CD14-positive monocyte (primary cell): ENCODE results near the gene SPEN. TPM values are rescaled to one million over a fixed set of nuclear protein-coding genes. Genes with fewer than 3 reads are reported as not detected.

Experiments
- DNase-seq, 3 donors: peaks; one replicate each; pipeline ENCODE4 v3.0.0-alpha.2; 2011 to 2022
- H2AFZ ChIP-seq: 2 replicates; pipeline ENCODE4 v1.6.0; 2012; ENCODE audit warnings: mild to moderate bottlenecking, low read depth, low read length, inconsistent platforms; ENCODE audit not compliant: insufficient read depth, poor library complexity, severe bottlenecking
- H3K27ac ChIP-seq, 2 donors: 1 replicate in 1 of 2; 2 replicates in 1 of 2; pipeline ENCODE4 v1.5.1; 2012 to 2013; ENCODE audit warnings: low read length in 2 of 2, control low read depth in 1 of 2, inconsistent platforms in 1 of 2, low read depth in 1 of 2, mild to moderate bottlenecking in 1 of 2
- H3K27me3 ChIP-seq, 2 donors: one replicate each; pipeline versions ENCODE4 v1.6.0 to v1.6.1; 2011 to 2013; ENCODE audit warnings: low read length in 2 of 2; ENCODE audit not compliant: control insufficient read depth in 2 of 2, insufficient read depth in 2 of 2
- H3K36me3 ChIP-seq, 2 donors: replicated peaks in 1 of 2; 1 replicate in 1 of 2; 2 replicates in 1 of 2; pipeline versions ENCODE4 v1.5.1 to v1.6.1; 2012 to 2013; ENCODE audit warnings: low read length in 2 of 2, control low read depth in 1 of 2, inconsistent platforms in 1 of 2, mild to moderate bottlenecking in 1 of 2; ENCODE audit not compliant: insufficient read depth in 2 of 2, control insufficient read depth in 1 of 2
- H3K4me1 ChIP-seq, 2 donors: 1 replicate in 1 of 2; 2 replicates in 1 of 2; pipeline versions ENCODE4 v1.5.1 to v1.6.1; 2012 to 2013; ENCODE audit warnings: low read length in 2 of 2, control low read depth in 1 of 2, inconsistent platforms in 1 of 2, mild to moderate bottlenecking in 1 of 2, moderate library complexity in 1 of 2; ENCODE audit not compliant: insufficient read depth in 2 of 2, control insufficient read depth in 1 of 2
- H3K4me2 ChIP-seq: replicated peaks from 2 replicates; pipeline ENCODE3; 2012; ENCODE audit warnings: low read length, moderate library complexity, mild to moderate bottlenecking; ENCODE audit not compliant: poor library complexity, severe bottlenecking; ENCODE audit errors: extremely low read depth
- H3K4me3 ChIP-seq, 3 experiments: fragments of 200-600 bp in 1 of 3; sonication (generic) in 1 of 3; replicated peaks in 1 of 3; 1 replicate in 2 of 3; 2 replicates in 1 of 3; pipeline ENCODE4 v1.5.1; 2011 to 2013; ENCODE audit warnings: low read length in 3 of 3, mild to moderate bottlenecking in 3 of 3, control low read depth in 2 of 3, low read depth in 2 of 3, inconsistent platforms in 1 of 3, moderate library complexity in 1 of 3
- H3K79me2 ChIP-seq: 2 replicates; pipeline ENCODE4 v1.6.0; 2012; ENCODE audit warnings: mild to moderate bottlenecking, control low read depth, inconsistent platforms, low read length, moderate library complexity; ENCODE audit not compliant: insufficient read depth
- H3K9ac ChIP-seq: 2 replicates; pipeline ENCODE4 v1.6.0; 2017; ENCODE audit warnings: low read length, mild to moderate bottlenecking; ENCODE audit not compliant: insufficient read depth, poor library complexity, severe bottlenecking
- H3K9me3 ChIP-seq, 2 donors: replicated peaks in 1 of 2; 1 replicate in 1 of 2; 2 replicates in 1 of 2; pipeline versions ENCODE4 v1.5.1 to v1.6.1; 2012 to 2013; ENCODE audit warnings: low read length in 2 of 2, control low read depth in 1 of 2; ENCODE audit not compliant: control insufficient read depth in 1 of 2, insufficient read depth in 1 of 2
- H4K20me1 ChIP-seq: 2 replicates; pipeline ENCODE4 v1.6.0; 2012; ENCODE audit warnings: mild to moderate bottlenecking, low read length, control low read depth, moderate library complexity; ENCODE audit not compliant: insufficient read depth
- H3K27ac Mint-ChIP-seq, 7 donors: one replicate each; pipeline ENCODE4 v1.8.0; 2020; ENCODE audit warnings: mild to moderate bottlenecking in 7 of 7, mixed read lengths in 7 of 7, moderate library complexity in 6 of 7, inconsistent platforms in 2 of 7
- H3K27me3 Mint-ChIP-seq, 3 donors: one replicate each; pipeline ENCODE4 v1.8.0; 2021 to 2022; ENCODE audit warnings: low read depth in 3 of 3, mild to moderate bottlenecking in 3 of 3, mixed read lengths in 3 of 3, moderate library complexity in 3 of 3, inconsistent platforms in 1 of 3
- H3K36me3 Mint-ChIP-seq, 2 donors: one replicate each; pipeline ENCODE4 v1.8.0; 2020; ENCODE audit warnings: mixed read lengths in 2 of 2, inconsistent platforms in 1 of 2, mild to moderate bottlenecking in 1 of 2
- H3K4me1 Mint-ChIP-seq: one replicate; pipeline ENCODE4 v1.8.0; 2020; ENCODE audit warnings: mild to moderate bottlenecking, mixed read lengths
- H3K4me3 Mint-ChIP-seq, 2 donors: one replicate each; pipeline ENCODE4 v1.8.0; 2020; ENCODE audit warnings: mild to moderate bottlenecking in 2 of 2, mixed read lengths in 2 of 2, moderate library complexity in 1 of 2
- H3K9me3 Mint-ChIP-seq, 7 donors: one replicate each; pipeline ENCODE4 v1.8.0; 2020 to 2022; ENCODE audit warnings: mixed read lengths in 7 of 7, mild to moderate bottlenecking in 6 of 7, moderate library complexity in 6 of 7, inconsistent platforms in 2 of 7
- WGBS: methylation state at CpG from one replicate; pipeline ENCODE4 v1.1.5; 2013; ENCODE audit warnings: missing lambda C conversion rate; ENCODE audit not compliant: insufficient coverage; 5-methylcytosine and 5-hydroxymethylcytosine counted together
- intact Hi-C, 2 donors: fragments of 100-400 bp; cut with micrococcal nuclease; formaldehyde crosslinking; loops; one replicate each; pipeline versions ENCODE4 v1.15.0 to v1.15.1; 2023
- polyA plus RNA-seq, 3 donors: library from polyadenylated mRNA; depleted of rRNA in 1 of 3; unstranded in 2 of 3; stranded (reverse) in 1 of 3; fragments of 300-500 nt in 2 of 3; fragments of >200 nt in 1 of 3; fragmentation: Illumina TruSeq in 2 of 3; gene quantifications; 1 replicate in 2 of 3; 2 replicates in 1 of 3; pipeline ENCODE4 v1.2.3, GENCODE V29; 2012 to 2021
- TF ChIP-seq, protein P1 (sequence below): fragments of 200-600 bp; IDR thresholded peaks from one replicate; pipeline ENCODE4 v1.8.0; 2022; ENCODE audit warnings: antibody characterized with exemption, mild to moderate bottlenecking

The SPEN gene
- polyA plus RNA-seq, 3 donors, result 3.1 to 30.9 (median 6.1) TPM

DNA sequence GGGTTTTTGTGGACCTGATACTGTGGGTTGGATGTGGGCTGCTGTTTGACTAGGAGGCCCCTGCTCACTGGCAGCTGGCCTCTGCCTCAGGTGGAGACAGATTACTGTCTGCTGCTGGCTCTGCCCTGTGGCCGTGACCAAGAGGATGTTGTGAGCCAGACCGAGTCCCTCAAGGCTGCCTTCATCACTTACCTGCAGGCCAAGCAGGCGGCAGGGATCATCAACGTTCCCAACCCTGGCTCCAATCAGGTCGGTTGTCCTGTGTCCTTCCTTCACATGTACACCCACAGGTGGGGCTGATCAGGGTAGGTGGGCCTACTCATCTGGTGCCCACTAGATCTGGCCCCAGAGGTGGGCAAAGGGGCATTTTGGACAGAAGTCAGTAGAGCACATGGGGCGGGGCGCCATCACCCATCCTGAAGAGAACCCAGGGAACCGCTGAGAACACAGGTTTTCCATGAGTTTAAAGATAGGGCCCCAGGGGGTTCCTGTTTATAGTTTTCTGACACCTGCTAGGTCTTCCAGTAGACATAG lies 91.2 kb downstream of the SPEN start:
- H3K79me2 ChIP-seq, result no peaks in the 10 kb centered on the region
- no peaks in the 10 kb centered on the region for H3K9me3 ChIP-seq
- no peak overlapping the region for H2AFZ ChIP-seq
- H3K4me2 ChIP-seq, result no peak overlapping the region
- DNase-seq, result no peak
- peak overlapping the region in 1 of 2 donors; percentile 40 for H3K27ac ChIP-seq
- intact Hi-C loops, result loop anchor here (5.0 kb wide), 2 partner anchors 39 to 54 kb away; partner anchors contain the start of gene ZBTB17 (in 1 of the 2)
- no peak overlapping the region for H3K4me3 ChIP-seq
- Mint-ChIP-seq H3K36me3 (peaks cover 85 to 100% of the 10 kb centered on the region in 2 donors), H3K27me3 (peaks cover 0 to 4% (median 1%) of the 10 kb centered on the region in 3 donors), H3K4me3 (no peak overlapping the region), H3K4me1 (peaks cover 4% of the 10 kb centered on the region), H3K27ac (peak overlapping the region in 6 of 7 donors; percentile 12 to 82 (median 65)), H3K9me3 (no peaks in the 10 kb centered on the region)
- peaks cover 95 to 100% of the 10 kb centered on the region in 2 donors for H3K36me3 ChIP-seq
- no peaks in the 10 kb centered on the region for H3K27me3 ChIP-seq
- H3K4me1 ChIP-seq, result no peaks in the 10 kb centered on the region
- H4K20me1 ChIP-seq, result peaks cover 97% of the 10 kb centered on the region
- TF ChIP-seq, protein P1, sequence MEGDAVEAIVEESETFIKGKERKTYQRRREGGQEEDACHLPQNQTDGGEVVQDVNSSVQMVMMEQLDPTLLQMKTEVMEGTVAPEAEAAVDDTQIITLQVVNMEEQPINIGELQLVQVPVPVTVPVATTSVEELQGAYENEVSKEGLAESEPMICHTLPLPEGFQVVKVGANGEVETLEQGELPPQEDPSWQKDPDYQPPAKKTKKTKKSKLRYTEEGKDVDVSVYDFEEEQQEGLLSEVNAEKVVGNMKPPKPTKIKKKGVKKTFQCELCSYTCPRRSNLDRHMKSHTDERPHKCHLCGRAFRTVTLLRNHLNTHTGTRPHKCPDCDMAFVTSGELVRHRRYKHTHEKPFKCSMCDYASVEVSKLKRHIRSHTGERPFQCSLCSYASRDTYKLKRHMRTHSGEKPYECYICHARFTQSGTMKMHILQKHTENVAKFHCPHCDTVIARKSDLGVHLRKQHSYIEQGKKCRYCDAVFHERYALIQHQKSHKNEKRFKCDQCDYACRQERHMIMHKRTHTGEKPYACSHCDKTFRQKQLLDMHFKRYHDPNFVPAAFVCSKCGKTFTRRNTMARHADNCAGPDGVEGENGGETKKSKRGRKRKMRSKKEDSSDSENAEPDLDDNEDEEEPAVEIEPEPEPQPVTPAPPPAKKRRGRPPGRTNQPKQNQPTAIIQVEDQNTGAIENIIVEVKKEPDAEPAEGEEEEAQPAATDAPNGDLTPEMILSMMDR, result no peak
- WGBS, result 95% methylated on average over 6 of the region's 8 CpGs
- no peak overlapping the region for H3K9ac ChIP-seq

DNA sequence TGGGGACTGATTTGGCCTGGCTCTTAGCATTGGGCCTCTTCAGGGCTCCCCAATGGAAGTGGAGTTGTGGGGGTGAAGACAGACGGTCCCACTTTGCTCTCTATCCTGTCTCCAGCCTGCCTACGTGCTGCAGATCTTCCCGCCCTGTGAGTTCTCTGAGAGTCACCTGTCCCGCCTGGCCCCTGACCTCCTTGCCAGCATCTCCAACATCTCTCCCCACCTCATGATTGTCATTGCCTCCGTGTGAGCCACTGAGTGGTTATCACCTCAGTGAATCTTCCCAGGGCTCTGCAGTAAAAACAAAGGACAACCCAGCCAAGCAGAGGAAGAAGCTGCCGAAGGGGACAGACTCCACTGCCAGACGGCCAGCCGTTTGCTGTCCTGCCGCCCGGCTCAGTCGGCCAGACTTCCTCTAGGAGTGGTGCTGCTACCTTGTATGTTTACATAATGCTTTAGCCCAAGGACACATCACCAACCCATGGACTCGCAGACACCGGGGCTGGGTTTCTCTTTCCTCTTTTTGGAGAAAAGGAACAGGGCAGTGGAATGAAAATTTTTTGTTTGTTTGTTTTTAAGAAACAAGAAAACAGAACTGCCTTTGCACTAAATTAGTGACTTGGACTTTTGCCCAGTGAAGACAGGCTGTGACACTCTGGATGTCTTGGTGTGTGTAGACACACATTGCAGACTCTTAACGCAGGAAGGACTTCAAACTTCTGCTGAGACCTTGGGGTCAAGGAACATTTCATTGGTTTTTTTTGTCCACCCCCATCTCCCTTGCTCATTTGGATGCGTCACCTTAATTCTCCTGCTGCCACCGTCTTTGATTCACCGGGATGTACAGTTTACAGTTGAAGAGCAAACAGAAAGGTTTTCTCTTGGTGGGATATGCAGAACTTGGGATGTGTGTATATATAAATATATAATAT lies 91.9 kb downstream of the SPEN start:
- peak overlapping the region in 1 of 2 donors; percentile 40 for H3K27ac ChIP-seq
- TF ChIP-seq, protein P1, result no peak
- H3K4me1 ChIP-seq, result no peaks in the 10 kb centered on the region
- H3K9me3 ChIP-seq, result no peaks in the 10 kb centered on the region
- H3K79me2 ChIP-seq, result no peaks in the 10 kb centered on the region
- no peaks in the 10 kb centered on the region for H3K9me3 Mint-ChIP-seq
- H3K4me2 ChIP-seq, result no peak overlapping the region
- H3K27me3 ChIP-seq, result no peaks in the 10 kb centered on the region
- no peak overlapping the region for H2AFZ ChIP-seq
- peaks cover 4% of the 10 kb centered on the region for H3K4me1 Mint-ChIP-seq
- no peak overlapping the region for H3K4me3 Mint-ChIP-seq
- intact Hi-C loops, result loop anchor here (5.0 kb wide), 2 partner anchors 38 to 53 kb away; partner anchors contain the start of gene ZBTB17 (in 1 of the 2)
- H3K27me3 Mint-ChIP-seq, result peaks cover 0 to 4% (median 1%) of the 10 kb centered on the region in 3 donors
- peak overlapping the region in 6 of 7 donors; percentile 47 to 84 (median 82) for H3K27ac Mint-ChIP-seq
- no peak for DNase-seq
- H3K36me3 ChIP-seq, result peaks cover 93 to 100% of the 10 kb centered on the region in 2 donors
- H3K9ac ChIP-seq, result no peak overlapping the region
- H4K20me1 ChIP-seq, result peaks cover 97% of the 10 kb centered on the region
- no peak overlapping the region for H3K4me3 ChIP-seq
- H3K36me3 Mint-ChIP-seq, result peaks cover 81 to 100% of the 10 kb centered on the region in 2 donors
- WGBS, result 84% methylated on average over 6 of the region's 17 CpGs
